C4-2B (cell line): Measurements from ENCODE around the gene TMEM59.

Source experiments
- ZFX ChIP-seq: fragments of 450-650 bp; IDR thresholded peaks from 2 replicates; pipeline ENCODE4 v1.6.1; 2017
- TF ChIP-seq, protein P1 (sequence below): fragments of 450-650 bp; conservative IDR thresholded peaks from 2 replicates; pipeline ENCODE4 v1.5.1; 2017; ENCODE audit warnings: mild to moderate bottlenecking

GRCh38 chr1:53984726-53985125 is 68.3 kb downstream of the TMEM59 start:
- TF ChIP-seq, protein P1, sequence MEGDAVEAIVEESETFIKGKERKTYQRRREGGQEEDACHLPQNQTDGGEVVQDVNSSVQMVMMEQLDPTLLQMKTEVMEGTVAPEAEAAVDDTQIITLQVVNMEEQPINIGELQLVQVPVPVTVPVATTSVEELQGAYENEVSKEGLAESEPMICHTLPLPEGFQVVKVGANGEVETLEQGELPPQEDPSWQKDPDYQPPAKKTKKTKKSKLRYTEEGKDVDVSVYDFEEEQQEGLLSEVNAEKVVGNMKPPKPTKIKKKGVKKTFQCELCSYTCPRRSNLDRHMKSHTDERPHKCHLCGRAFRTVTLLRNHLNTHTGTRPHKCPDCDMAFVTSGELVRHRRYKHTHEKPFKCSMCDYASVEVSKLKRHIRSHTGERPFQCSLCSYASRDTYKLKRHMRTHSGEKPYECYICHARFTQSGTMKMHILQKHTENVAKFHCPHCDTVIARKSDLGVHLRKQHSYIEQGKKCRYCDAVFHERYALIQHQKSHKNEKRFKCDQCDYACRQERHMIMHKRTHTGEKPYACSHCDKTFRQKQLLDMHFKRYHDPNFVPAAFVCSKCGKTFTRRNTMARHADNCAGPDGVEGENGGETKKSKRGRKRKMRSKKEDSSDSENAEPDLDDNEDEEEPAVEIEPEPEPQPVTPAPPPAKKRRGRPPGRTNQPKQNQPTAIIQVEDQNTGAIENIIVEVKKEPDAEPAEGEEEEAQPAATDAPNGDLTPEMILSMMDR = no peak
- no peak for TF ChIP-seq ZFX
